HG02943 (cell line): ENCODE data around the gene PHLDB2.
A peak's percentile ranks its signal among the peaks of the same experiment; 100 is the strongest.

Experiments
- ATAC-seq: cut with Tn5 transposase; IDR thresholded peaks from one replicate; pipeline ENCODE4 v1.9.1; 2021; ENCODE audit warnings: mild to moderate bottlenecking, low read depth, moderate library complexity; ENCODE audit not compliant: unreplicated experiment

Gene PHLDB2

DNA sequence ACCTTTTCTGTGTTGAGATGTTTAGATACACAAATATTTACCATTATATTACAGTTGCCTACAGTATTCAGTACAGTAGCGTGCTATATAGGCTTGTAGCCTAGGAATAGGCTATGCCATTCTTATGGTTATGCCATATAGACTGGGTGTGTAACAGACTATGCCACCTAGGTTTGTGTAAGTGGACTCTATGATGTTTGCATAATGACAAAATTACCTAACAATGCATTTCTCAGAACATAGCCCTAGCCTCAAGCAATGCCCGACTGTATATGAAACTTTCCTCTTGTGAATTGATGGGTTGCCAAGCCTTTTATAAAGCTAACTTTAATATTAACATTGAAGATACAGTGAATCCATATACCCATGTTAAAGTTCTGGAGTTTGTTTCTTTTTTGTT is 10.3 kb upstream of the PHLDB2 start:
- ATAC-seq = no peak

DNA sequence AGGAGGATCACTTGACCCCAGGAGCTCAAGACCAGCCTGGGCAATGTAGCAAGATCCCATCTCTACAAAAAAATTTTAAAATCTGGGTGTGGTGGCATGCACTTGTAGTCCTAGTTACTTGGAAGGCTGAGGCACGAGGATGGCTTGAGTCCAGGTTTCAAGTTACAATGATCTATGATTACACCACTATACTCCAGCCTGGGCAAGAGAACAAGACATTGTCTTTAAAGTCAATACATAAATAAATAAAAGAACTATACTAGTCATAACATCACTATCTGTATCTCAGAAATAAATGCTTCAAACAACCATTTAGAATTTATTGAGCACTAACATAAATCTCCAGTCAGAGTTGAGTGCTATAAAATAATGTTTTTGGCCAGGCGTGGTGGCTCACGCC is 8.5 kb upstream of the PHLDB2 start:
- no peak for ATAC-seq

DNA sequence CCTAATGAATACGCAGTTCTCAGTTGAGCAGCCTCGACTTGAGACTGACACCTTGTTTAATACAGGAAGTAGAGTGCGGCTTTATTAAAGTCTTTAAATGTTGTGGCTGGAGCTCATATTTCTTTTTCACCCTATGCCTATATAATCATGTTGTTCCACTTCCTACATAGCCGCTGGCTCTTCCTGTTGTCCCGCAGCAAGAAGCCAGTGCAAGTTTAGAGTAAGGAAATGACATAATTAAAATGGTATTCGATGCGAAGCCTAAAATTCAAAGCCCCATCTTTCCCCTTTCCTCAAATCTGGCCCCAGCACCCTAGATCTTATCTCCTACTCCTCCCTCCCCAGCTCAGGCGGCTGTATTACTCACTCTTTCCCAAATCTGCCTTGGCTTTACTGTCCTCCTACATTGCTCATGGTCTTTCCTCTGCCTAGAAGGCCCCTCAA is 7.5 kb upstream of the PHLDB2 start:
- no peak for ATAC-seq

DNA sequence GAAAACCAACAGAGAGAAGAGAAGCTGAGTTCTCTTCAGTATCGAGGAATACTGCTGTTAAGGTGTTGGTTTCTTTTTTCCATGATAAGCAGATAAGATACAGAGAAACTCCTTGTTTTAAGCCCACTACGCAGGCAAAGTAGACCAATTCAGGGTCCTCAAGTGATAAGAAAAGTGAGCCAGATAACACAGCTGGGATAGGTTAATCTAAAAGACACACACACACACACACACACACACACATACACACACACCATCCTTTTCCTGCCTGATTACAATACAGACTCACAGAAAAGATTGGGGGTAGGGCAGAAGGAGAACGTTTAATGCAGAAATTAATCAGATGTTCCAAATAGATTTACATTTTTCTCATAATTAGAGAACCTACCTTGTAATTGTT is 6.5 kb upstream of the PHLDB2 start:
- no peak for ATAC-seq

DNA sequence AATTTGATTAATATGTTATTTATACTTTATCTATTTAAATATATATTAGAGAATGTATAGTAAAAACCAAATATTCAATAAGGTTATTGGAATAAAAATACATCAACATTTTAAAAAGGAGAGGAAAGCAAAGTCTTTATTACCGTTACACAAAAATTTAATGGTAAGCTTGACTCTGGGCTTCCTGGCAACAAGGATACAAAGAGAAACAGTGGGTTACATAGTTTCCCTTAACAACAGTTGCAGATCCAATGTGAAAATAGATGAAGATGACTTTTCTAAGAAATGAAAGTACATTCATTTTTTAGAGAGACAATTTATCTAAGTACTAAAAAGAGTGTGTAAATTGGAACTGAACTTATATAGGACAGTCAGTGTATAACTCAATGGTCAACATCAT is 6.0 kb upstream of the PHLDB2 start:
- no peak for ATAC-seq

DNA sequence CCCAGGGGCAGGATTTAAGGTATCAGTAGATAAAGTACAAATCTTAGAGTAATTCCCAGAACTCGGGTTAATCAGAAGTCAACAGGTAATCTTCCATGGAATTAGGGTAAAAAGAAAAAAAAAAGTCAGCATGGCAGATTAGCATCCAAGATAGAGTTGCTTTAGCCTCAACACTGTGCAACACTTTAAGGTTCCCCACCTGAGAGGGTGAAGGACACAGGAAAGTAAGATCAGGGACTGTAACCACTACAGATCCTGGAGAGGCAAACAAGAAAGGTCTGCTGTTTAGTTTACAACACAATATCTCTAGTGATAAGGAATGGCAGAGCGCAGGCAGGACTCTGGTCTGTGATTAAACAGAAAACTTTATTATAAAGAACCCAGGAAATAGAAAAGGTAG is 4.1 kb upstream of the PHLDB2 start:
- ATAC-seq = no peak

DNA sequence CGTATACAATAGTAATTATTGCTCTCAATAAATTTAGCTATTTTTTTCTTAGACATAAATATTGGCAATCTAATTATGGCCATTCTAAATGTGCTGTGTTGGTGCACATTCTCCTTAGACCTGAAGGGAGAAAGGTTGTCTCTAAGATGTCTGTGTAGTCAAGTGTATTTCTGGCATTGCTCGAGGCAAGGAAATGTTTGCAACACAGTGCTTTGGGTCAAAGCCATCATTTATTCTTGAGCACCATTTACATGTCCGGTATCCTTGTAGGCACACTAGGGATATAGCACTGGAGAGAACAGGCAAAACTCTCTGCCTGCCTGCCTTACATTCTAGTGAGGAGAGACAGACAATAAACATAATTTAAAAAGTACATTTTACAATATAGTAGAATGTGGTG is 2.6 kb upstream of the PHLDB2 start:
- no peak for ATAC-seq

DNA sequence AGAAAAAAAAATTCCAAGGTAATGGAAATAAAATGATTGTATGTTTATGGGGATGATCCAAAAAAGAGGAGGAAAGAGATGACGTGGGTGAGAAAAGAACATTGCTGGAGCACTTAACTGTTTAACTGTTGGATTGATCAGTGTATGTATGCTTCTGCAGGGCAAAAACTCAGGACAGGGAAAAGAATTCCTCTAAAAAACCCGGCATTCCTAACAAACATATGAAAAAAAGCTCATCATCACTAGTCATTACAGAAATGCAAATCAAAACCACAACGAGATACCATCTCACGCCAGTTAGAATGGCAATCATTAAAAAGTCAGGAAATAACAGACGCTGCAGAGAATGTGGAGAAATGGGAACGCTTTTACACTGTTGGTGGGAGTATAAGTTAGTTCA is 1.6 kb upstream of the PHLDB2 start:
- no peak for ATAC-seq

DNA sequence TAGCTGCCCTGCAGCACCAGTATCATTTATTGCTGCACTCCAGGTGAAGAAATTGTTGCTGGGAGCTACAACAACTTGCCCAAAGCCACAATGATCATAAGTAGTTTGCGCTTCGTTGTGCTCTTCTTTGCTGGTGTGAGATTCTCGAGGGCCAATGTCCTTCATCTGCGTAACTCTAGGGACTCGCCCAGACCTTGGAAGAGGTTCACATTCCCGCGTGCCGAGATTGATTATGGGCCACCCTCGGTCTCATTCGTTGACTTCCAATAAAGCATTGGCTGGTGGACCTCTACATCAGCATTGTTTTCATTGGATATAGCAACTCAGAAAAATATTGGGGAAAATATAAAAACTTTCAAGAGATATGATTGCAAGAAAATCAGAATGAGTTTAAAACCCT is 423 bp upstream of the PHLDB2 start:
- no peak for ATAC-seq

DNA sequence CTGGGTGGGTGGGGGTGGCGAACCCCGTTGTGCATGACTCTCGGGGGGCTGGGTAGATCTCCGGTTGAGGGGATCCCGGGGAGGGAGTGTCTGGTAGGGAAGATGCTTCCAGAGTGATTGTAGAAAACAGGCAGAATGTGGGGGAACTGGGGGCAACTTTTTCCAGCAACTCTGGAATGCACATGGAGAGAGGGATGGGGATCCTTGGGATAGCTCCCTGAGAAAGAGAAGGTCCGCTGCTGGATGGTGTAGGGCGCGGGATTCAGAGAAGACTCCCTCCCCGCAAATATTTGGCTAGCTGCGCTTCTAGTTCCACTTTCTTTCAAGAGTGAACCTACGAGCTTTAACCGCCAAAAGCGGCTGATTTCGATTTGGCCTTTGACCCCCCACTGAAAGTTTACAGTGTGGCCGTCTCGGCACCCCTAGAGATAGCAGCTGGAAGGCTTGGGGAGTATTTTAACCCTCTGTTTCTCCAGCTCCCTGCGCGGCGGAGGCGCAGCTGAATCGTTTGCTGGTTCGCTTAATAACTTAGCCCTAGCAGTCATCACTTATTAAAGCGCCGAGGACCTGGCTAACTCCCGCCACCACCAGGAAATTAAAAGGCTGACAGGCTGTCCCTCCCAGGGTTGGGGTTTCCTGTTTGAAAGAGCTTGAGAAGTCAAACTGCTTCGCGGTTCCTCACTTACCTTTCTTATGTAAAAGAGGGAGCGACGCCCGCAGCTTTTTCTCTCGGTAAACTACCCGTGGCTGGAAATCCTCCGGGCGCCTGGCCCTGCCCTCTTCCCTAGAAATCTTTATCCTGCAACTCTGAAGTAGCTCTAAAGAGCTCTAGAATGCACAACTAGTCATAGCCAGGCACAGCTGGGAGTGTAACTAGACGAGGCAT is 1.2 kb downstream of the PHLDB2 start:
- peak; percentile 85 for ATAC-seq

DNA sequence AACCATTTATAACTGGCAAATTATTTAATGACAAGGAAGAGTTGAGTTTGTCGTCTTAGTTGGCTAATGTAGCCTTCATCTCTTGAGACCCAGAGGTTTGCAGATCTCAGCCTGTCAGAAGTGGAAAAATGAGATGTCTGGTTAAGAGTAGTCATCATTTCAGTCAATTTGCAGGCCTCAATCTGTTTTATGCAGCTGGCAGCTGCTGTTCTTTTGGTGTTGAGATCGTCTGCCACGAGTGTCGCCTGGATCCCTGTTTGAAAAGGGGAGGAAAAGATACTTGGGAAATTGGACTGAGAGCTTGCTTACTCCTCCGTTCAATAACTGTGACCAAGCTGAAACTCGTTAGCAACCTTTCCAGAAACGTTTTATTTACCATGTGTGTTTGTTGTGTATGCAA is 2.3 kb downstream of the PHLDB2 start:
- ATAC-seq = no peak

DNA sequence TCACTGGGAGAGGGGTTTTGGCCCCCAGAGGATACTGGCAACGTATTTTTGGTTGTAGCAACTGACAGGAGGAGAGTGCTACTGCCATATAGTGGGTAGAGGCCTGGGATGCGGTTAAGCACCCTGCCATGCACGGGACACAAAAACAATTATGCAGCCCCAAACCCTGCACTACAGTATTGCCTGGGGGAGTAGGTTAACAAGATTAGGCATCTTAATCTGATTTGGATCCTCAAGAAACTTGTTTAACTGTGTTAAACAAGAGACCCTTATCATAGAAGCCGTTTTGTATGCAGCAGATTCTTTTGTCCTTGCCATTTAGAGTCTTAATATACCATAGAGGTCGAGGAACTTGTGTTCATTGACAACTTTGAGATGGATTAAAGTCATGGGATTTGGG is 3.4 kb downstream of the PHLDB2 start:
- ATAC-seq = no peak

DNA sequence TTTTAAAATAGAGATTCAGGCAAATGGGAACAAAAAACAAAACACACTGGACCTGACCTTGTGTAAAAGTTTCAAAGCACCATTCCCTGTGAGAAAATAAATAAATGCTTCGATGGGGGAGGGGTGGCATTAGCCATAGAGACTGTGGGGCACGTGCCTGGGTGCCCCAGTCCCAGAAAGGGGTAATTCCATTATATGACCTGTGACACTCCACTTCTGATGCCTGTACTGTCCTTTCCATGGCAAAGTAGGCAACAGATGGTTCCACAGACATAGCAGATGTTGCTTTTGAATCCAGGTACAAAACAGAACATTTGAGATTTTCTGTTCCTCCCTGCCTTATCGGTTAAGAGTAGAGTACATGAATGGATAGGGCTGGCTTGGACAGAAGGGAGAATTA is 3.9 kb downstream of the PHLDB2 start:
- ATAC-seq = no peak

DNA sequence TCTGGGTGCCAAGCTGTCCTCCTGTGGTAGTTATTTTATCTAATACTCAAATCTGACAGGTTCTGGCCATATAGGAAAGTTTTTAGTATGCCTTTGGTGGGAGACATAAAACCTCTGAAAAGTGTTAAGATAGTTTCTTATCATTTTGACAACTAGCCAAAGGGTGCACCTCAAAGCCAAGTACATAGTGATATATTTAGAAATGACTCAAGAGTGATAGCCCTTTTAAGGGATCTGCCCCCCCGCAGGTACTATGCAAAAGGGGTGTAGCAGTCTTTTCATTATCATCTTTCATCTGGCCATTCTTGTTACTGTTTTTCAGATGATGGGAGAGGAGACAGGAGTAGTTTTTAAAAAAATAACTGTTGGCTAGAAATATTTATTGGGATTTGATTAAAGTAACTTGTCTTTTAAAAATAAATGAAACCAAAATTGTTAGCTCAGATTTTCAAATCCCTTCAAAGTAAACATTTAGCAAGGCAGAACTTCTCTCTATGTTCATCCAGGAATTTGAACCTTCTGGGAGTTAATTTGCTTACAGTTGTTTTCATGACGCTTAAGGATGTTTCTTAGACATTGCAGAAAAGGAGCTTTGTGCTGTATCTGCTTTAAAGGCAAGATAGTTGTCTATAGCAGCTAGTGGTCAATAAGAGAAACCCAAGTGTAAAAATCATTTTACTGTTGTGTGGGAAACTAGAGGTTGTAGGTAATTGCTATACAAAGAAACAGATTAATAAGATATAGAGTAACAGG is 5.1 kb downstream of the PHLDB2 start:
- ATAC-seq = no peak

DNA sequence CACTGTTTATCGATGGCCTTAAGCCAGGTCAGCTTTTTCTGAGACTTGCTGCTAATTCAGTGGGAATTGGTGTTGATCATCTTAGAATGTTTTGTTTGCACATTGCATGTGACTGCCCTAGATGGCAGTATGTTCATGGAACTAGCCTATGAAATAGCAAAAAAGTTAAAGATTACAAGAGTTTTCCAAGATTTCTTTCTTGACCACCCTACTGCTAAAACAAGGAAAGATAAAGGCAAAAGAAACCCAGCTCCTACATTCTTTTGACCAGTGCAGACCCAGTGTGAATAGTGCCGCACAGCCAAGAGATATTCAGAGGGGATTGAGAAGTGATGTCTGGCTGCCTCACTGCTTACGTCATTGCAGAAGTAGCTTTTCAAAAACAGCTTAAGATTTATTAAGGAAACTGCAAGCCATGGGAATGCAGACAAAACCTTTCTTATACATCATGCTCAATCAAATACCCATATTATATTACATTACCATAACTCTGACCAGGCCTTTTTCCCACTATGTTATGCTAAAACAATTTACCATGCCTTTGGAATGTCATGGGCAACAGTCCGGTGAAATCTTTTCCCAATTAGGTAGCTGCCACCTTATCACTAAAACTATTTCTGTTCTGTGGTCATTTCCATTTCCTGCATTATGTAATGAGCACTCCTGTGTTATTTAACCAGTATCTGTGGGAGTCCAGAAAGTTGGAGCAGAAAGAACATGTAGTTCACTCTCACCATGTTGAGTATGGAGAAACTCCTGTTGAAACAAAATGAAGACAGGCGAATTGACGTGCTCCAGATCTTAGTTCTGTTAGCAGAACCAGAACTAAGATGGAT is 6.0 kb downstream of the PHLDB2 start:
- ATAC-seq = no peak

DNA sequence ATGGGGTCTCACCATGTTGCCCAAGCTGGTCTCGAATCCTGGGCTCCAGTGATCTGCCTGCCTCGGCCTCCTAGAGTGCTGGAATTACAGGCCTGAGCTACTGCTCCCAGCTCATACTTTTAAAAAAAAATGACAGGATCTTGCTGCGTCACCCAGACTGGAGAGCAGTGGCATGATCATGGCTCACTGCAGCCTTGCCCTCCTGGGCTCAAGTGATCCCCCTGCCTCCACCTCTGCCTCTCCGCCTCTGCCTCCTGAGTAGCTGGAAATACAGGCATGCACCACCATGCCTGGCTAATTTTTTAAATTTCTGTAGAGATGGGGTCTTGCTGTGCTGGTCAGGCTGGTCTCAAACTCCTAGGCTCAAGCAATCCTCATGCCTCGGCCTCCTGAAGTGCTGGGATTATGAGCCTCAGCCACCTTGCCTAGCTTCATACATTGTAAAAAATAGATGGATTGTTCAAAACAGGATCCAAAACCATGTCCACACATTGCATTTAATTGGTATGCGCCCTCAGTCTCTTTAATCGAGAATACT is 8.9 kb downstream of the PHLDB2 start:
- ATAC-seq = no peak

DNA sequence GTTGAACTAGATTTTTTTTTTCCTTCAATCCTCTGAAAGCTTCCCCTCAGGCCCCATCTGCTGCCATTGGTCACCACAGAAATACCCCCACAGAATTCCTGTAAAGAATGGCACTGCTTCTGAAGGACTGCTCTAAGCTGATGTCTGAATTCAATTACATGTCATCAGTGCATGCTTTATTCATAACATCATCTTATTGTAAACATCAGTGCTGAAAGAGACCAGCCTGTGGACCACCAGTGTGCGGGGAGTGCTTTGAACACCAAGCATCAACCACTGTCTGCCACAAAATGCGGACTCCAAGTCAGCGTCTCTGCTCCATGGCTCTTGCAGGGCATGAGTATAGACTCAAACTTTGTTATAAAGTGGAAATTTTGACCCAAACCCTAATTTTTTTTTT is 11.6 kb downstream of the PHLDB2 start:
- ATAC-seq = no peak

DNA sequence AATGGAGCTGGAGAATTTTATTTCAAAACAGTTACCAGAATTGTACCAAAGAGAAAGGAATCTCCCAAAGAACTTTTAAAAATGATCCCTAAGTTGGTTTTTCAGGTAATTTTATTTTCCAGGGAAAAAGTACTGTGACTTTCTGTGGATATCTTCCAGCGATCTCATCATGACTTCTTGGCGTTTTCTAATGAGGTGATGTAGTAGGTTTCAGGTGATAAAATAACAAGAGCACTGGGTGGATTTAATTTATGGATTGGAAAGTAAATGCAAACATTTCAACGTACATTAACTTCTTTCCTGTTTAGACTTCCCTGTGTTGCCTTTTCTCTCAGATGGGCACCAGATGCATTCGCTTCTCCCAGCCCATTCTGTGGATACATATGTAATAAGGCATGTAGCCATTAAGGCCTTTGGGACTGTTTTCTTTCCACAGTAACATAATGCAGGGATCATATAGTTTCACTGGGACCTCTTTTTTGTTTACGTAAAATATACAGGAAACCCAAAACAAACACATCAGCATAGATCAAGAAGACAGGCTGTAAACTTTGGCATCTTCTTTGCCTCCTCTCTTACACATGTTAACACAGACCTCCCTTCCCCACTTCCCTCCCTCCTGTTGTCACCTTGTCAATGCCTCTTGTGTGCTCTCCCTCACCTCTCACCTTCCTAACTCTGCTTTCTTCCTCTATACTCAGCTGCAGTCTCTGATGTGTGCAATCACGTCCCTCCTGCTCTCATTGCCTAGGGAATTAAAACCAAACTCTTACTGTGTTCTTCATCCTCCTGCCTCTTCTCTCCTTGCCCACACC is 13.0 kb downstream of the PHLDB2 start:
- no peak for ATAC-seq

DNA sequence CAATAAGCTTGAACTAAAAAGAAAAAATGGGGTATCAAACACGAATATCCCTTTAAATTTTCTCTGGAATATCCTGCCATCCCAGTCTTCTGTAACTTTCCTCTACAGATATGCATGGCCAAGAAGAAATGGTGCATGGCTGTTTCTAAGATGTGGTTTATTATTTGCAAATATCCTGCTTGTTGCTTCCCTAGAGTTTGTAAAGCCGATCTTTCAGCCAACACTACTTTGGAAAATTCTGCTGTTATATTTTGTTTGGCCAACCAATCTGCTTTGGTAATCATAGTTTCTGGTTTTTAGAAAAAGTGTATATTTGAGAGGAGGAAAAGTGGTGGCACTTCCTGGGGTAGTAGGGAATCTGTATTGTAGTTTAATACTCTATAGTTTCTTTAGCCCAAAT is 13.9 kb downstream of the PHLDB2 start:
- no peak for ATAC-seq
